GM11168 (cell line): ENCODE measurements around the gene RBM27.
"Not testable (repeated sequence)": the region's sequence is repeated elsewhere in the genome, so short reads cannot be mapped to it uniquely, and the experiment has no call there.

Source experiments
- in situ Hi-C: fragments of 300-500 bp; cut with MboI; formaldehyde crosslinking; loops from one replicate; pipeline ENCODE4 v1.12.0; 2022; ENCODE audit warnings: low sequenced_read_pairs; ENCODE audit not compliant: unreplicated experiment

Gene RBM27

GRCh38 chr5:146203011-146203871 is at the start of gene RBM27:
TSS of gene RBM27 (plus strand) at chr5:146203605. CDS start at chr5:146203766, 161 bp downstream.
- in situ Hi-C loops, result no loop called here

DNA sequence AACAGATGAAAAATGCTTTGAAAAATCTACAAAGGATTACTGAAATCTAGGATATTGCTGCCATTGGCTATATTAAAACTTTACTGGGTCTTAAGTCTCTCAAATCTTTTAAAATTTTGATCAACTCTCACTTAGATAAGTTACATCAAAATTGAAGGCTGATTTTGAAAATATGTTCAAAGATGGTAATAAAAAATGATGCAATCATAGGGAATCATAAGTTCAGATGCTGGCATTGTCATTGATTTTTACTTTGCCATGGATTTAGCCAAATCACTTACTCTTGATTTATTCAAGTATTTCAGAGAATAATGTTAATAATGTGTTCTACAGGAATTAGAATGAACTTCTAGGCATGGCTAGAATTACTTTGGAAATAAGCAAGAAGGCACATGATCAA is 45.1 kb upstream of the RBM27 start:
- in situ Hi-C loops, result no loop called here

- in situ Hi-C loops, result no loop called here
These were observed 39.0 kb upstream of the RBM27 start for GRCh38 chr5:146164382-146164781.

GRCh38 chr5:146165460-146165859 is 37.9 kb upstream of the RBM27 start:
- in situ Hi-C loops, result no loop called here

- in situ Hi-C loops, result no loop called here
These were observed 37.5 kb upstream of the RBM27 start for GRCh38 chr5:146165903-146166302.

- in situ Hi-C loops, result no loop called here
These were observed 34.3 kb upstream of the RBM27 start for GRCh38 chr5:146169076-146169475.

GRCh38 chr5:146173049-146173448 is 30.4 kb upstream of the RBM27 start:
- in situ Hi-C loops, result not testable (repeated sequence)

- in situ Hi-C loops, result no loop called here
These were observed 29.8 kb upstream of the RBM27 start for GRCh38 chr5:146173597-146173996.

- in situ Hi-C loops, result no loop called here
These were observed 26.6 kb upstream of the RBM27 start for GRCh38 chr5:146176805-146177204.

DNA sequence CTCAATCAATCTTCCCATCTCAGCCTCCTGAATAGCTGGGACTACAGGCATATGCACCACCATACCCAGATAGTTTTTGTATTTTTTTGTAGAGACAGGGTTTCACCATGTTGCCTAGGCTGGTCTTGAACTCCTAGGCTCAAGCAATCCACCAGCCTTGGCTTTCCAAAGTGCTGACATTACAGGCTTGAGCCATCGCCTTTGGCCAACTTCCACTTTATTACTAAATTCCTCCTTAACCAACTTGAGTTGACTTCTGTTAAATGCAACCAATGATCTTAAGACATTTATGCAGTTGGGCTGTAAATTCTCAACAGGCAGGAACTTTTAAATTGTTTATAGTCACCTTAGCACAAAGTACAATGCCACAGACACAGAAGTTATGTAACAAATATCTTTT is 23.7 kb upstream of the RBM27 start:
- in situ Hi-C loops, result no loop called here

- in situ Hi-C loops, result not testable (repeated sequence)
These were observed 20.0 kb upstream of the RBM27 start for GRCh38 chr5:146183403-146183802.

GRCh38 chr5:146185161-146185560 is 18.2 kb upstream of the RBM27 start:
- in situ Hi-C loops, result no loop called here

- in situ Hi-C loops, result no loop called here
These were observed 15.0 kb upstream of the RBM27 start for GRCh38 chr5:146188358-146188757.

- in situ Hi-C loops, result no loop called here
These were observed 10.8 kb upstream of the RBM27 start for GRCh38 chr5:146192571-146193043.

GRCh38 chr5:146193285-146193684 is 10.1 kb upstream of the RBM27 start:
- in situ Hi-C loops, result no loop called here

GRCh38 chr5:146194997-146195396 is 8.4 kb upstream of the RBM27 start:
- in situ Hi-C loops, result not testable (repeated sequence)

DNA sequence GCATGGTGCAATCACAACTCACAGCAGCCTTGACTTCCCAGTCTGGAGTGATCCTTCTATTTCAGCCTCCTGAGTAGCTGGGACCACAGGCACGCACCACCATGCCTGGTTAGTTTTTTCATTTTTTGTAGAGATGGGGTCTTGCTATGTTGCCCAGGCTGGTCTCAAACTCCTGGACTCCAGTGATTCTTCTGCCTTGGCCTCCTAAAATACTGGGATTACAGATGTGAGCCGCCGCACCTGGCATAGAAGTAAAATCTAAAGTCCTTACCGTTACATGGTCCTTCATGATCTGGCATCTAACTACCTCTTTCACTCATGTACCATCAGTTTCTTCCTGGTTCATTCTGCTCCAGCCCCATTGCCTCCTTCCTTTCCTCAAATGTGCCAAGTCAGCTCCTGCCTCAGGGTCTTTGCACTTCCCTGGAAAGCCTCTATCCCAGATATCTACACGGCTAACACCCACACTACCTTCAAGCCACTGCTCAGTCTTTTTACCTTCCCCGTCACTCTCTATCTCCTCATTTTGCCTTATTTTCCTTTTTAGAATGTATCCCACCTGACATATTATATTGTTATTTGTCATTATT is 6.9 kb upstream of the RBM27 start:
- in situ Hi-C loops, result no loop called here

DNA sequence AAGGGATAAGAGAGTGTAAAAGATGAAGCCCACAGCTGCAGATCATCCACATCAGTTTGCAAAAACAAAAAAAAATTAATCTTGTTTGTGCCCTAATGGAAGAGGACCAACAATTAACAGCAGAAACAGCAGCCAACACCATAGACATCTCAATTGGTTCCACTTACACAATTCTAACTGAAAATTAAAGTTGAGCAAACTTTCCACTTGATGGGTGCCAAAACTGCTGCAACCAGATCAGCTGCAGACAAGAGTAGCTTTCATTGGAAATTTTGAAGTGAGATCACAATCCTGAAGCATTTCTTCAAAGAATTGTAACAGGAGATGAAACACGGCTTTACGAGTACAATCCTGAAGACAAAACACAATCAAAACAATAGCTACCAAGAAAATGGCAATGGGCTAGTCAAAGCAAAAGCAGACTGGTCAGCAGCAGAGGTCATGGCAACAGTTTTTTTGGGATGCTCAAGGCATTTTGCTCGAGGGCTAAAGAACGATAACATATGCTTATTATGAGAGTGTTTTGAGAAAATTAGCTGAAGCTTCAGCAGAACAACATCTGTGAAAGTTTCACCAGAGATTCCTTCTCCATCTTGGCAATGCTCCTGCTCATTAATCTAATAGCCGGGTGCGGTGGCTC is 4.1 kb upstream of the RBM27 start:
- in situ Hi-C loops, result no loop called here

GRCh38 chr5:146201795-146202194 is 1.6 kb upstream of the RBM27 start:
- in situ Hi-C loops, result not testable (repeated sequence)

DNA sequence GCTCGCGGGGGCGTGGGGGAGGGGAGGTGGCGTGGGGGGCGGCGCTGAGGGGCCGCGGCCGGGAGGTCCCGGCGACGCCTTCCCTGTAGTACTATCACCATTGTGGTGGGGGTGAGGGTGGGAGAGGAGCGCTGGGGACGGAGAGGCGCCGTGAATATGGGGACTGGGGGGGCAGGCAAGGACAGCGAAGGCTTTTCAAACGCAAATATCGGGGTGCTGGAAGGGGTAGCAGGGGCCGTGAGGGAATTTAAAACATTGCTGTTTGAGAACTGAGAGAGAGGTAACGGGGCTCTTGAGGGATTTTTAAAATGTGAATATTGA is 427 bp downstream of the RBM27 start:
- in situ Hi-C loops, result no loop called here

DNA sequence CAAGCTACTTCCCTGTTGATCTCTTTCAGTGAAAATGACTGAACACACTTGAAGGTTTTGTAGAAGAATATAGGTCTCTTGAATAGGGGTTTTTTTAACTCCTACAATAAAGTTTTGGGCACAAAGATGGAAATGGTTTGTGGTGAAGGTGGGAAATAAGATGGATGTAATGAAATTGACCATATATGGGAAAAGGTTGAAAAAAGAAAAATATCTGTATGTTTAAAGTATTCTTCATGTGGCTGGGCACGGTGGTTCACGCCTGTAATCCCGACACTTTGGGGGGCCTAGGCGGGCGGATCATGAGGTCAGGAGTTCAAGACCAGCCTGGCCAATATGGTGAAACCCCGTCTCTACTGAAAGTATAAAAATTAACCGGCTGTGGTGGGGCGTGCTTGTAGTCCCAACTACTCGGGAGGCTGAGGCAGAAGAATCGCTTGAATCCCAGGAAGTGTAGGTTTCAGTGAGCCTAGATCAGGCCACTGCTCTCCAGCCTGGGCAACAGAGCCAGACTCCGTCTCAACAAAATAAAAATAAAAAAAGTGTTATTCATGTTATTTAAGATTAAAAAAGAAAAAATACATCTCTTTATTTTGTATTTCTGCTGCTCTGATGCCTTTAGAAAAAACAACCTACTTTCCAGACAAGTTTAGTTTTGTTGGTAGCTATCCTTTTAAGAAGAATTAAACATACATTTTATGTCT is 2.2 kb downstream of the RBM27 start:
- in situ Hi-C loops, result no loop called here
